Pancreas (tissue), 10 donors: Measurements from ENCODE around the gene SLIT3. TPM values are rescaled to one million over a fixed set of nuclear protein-coding genes. Genes with fewer than 3 reads are reported as not detected.

ENCODE experiments used
- ATAC-seq, 4 donors: fragments of 200-7000 bp; cut with Tn5 transposase; one replicate each; pipeline versions ENCODE4 v1.8.0 to v1.9.1; 2020; ENCODE audit warnings: mild to moderate bottlenecking in 4 of 4, moderate library complexity in 4 of 4
- DNase-seq, 6 donors: peaks; one replicate each; pipeline ENCODE4 v3.0.0-alpha.2; 2020
- FAIRE-seq: peaks from 2 replicates; lab custom pipeline; 2012; peaks lifted over from hg19 to GRCh38; lab: Jason Lieb, UNC
- H3K27ac ChIP-seq, 4 donors: fragments of 200-600 bp; sonication (generic); 1 replicate in 3 of 4; 2 replicates in 1 of 4; pipeline versions ENCODE4 v1.5.0 to v1.8.0; 2020
- H3K27me3 ChIP-seq, 4 donors: fragments of 200-600 bp; one replicate each; pipeline ENCODE4 v1.8.0; 2021
- H3K36me3 ChIP-seq, 3 donors: fragments of 200-600 bp; sonication (generic) in 1 of 3; one replicate each; pipeline versions ENCODE4 v1.5.0 to v1.8.0; 2020 to 2021
- H3K4me1 ChIP-seq, 3 donors: fragments of 200-600 bp; one replicate each; pipeline ENCODE4 v1.8.0; 2021
- H3K4me3 ChIP-seq, 4 donors: fragments of 200-600 bp; sonication (generic) in 2 of 4; one replicate each; pipeline versions ENCODE4 v1.5.0 to v1.8.0; 2020 to 2021
- H3K9me3 ChIP-seq, 4 donors: fragments of 200-600 bp; one replicate each; pipeline ENCODE4 v1.8.0; 2021
- CTCF ChIP-seq, 4 donors: fragments of 200-600 bp; sonication (generic) in 3 of 4; IDR thresholded peaks; one replicate each; pipeline versions ENCODE4 v1.5.0 to v1.8.0; 2021; ENCODE audit warnings: antibody characterized with exemption in 4 of 4
- WGBS, 2 donors: extraction: QIAGEN DNeasy Blood & Tissue Kit; methylation state at CpG; one replicate each; pipeline ENCODE4 v1.1.7; 2013; 5-methylcytosine and 5-hydroxymethylcytosine counted together
- intact Hi-C, 3 donors: fragments of 100-400 bp; cut with DNase I; formaldehyde crosslinking; loops; one replicate each; pipeline versions ENCODE4 v1.11.1 to v1.14.2; 2022
- polyA plus RNA-seq, 2 donors: library from polyadenylated mRNA; stranded (reverse); fragments of 200-250 nt; gene quantifications; one replicate each; pipeline ENCODE4 v1.2.3, GENCODE V29; 2013
- total RNA-seq, 6 donors: library from RNA; stranded (reverse); fragmentation: NEBNext Ultra II Directional in 4 of 6; extraction: Animal tissue kit (Norgen Biotek cat#: 25700) in 4 of 6; gene quantifications; one replicate each; pipeline versions ENCODE4 v1.2.1 to v1.2.4, GENCODE V29; 2021 to 2023
- donor health status: healthy with polysubstance abuse.
- donor health status: DM: no; HTN: no; CAD: no; lungs with moderate emphysema.
- donor health status: DM: no; HTN: no; CAD: no.
- donor health status: control.
- donor health status: control.
- donor health status: Bipolar disorder and iron deficiency.
- donor health status: DM: yes; HTN: yes; CAD: no.
- donor health status: DM: no; HTN: no; CAD: no.
- donor health status: DM: no; HTN: no; CAD: no.
- donor health status: DM: yes; HTN: yes; CAD: no.

The SLIT3 gene
- total and polyA plus RNA-seq, 8 donors = 1.1 to 11.4 (median 2.1) TPM

GRCh38 chr5:169181814-169182213, 119.1 kb downstream of the SLIT3 start:
- H3K4me1 ChIP-seq = no peaks in the 10 kb centered on the region
- H3K27me3 ChIP-seq = no peaks in the 10 kb centered on the region
- no peak for TF ChIP-seq CTCF (IDR thresholded peaks at IDR 0.05)
- FAIRE-seq (no peak), ATAC-seq (no peak), DNase-seq (no peak)
- no peaks in the 10 kb centered on the region for H3K9me3 ChIP-seq
- H3K4me3 ChIP-seq = no peak overlapping the region
- 54 to 65% methylated on average over 8 of the region's 8 CpGs for WGBS, 2 donors
- H3K36me3 ChIP-seq = no peaks in the 10 kb centered on the region
- intact Hi-C loops = no loop called here
- no peak overlapping the region for H3K27ac ChIP-seq

GRCh38 chr5:169178754-169179153, 122.2 kb downstream of the SLIT3 start:
- intact Hi-C loops = no loop called here
- FAIRE-seq (no peak), DNase-seq (no peak), ATAC-seq (no peak)
- WGBS, 2 donors = 65 to 70% methylated on average over 3 of the region's 3 CpGs
- H3K36me3 ChIP-seq = no peaks in the 10 kb centered on the region
- H3K4me3 ChIP-seq = no peak overlapping the region
- no peaks in the 10 kb centered on the region for H3K9me3 ChIP-seq
- TF ChIP-seq CTCF (IDR thresholded peaks at IDR 0.05) = no peak
- H3K27me3 ChIP-seq = no peaks in the 10 kb centered on the region
- H3K4me1 ChIP-seq = no peaks in the 10 kb centered on the region
- H3K27ac ChIP-seq = no peak overlapping the region

- intact Hi-C loops = no loop called here
- no peak for TF ChIP-seq CTCF (IDR thresholded peaks at IDR 0.05)
- Histone ChIP-seq H3K27ac (no peak overlapping the region), H3K4me3 (no peak overlapping the region), H3K36me3 (no peaks in the 10 kb centered on the region), H3K9me3 (no peaks in the 10 kb centered on the region), H3K27me3 (no peaks in the 10 kb centered on the region), H3K4me1 (no peaks in the 10 kb centered on the region)
- no peak for ATAC-seq
- DNase-seq = no peak
- FAIRE-seq = no peak
- WGBS, 2 donors = 65 to 80% methylated on average over 5 of the region's 5 CpGs
These were observed 122.7 kb downstream of the SLIT3 start for GRCh38 chr5:169178274-169178673.

- DNase-seq (no peak), ATAC-seq (no peak), FAIRE-seq (no peak)
- intact Hi-C loops = no loop called here
- TF ChIP-seq CTCF (IDR thresholded peaks at IDR 0.05) = no peak
- 51% methylated on average over 5 of the region's 5 CpGs for WGBS, 2 donors
- Histone ChIP-seq H3K27ac (no peak overlapping the region), H3K4me1 (no peaks in the 10 kb centered on the region), H3K36me3 (no peaks in the 10 kb centered on the region), H3K9me3 (no peaks in the 10 kb centered on the region), H3K4me3 (no peak overlapping the region), H3K27me3 (no peaks in the 10 kb centered on the region)
These were observed 123.9 kb downstream of the SLIT3 start for GRCh38 chr5:169176709-169177694.

GRCh38 chr5:169175733-169176132, 125.2 kb downstream of the SLIT3 start:
- no peak overlapping the region for H3K4me3 ChIP-seq
- no peak overlapping the region for H3K27ac ChIP-seq
- 82% methylated on average over 3 of the region's 3 CpGs for WGBS, 2 donors
- no peak for TF ChIP-seq CTCF (IDR thresholded peaks at IDR 0.05)
- H3K36me3 ChIP-seq = no peaks in the 10 kb centered on the region
- DNase-seq (no peak), FAIRE-seq (no peak), ATAC-seq (no peak)
- intact Hi-C loops = no loop called here
- H3K4me1 ChIP-seq = no peaks in the 10 kb centered on the region
- no peaks in the 10 kb centered on the region for H3K9me3 ChIP-seq
- no peaks in the 10 kb centered on the region for H3K27me3 ChIP-seq
